GM18517 (cell line): ENCODE results near the gene CABP7.

Source experiments
- ATAC-seq: cut with Tn5 transposase; IDR thresholded peaks from one replicate; pipeline ENCODE4 v1.9.1; 2021; ENCODE audit warnings: mild to moderate bottlenecking, moderate library complexity; ENCODE audit not compliant: unreplicated experiment

CABP7 gene

DNA sequence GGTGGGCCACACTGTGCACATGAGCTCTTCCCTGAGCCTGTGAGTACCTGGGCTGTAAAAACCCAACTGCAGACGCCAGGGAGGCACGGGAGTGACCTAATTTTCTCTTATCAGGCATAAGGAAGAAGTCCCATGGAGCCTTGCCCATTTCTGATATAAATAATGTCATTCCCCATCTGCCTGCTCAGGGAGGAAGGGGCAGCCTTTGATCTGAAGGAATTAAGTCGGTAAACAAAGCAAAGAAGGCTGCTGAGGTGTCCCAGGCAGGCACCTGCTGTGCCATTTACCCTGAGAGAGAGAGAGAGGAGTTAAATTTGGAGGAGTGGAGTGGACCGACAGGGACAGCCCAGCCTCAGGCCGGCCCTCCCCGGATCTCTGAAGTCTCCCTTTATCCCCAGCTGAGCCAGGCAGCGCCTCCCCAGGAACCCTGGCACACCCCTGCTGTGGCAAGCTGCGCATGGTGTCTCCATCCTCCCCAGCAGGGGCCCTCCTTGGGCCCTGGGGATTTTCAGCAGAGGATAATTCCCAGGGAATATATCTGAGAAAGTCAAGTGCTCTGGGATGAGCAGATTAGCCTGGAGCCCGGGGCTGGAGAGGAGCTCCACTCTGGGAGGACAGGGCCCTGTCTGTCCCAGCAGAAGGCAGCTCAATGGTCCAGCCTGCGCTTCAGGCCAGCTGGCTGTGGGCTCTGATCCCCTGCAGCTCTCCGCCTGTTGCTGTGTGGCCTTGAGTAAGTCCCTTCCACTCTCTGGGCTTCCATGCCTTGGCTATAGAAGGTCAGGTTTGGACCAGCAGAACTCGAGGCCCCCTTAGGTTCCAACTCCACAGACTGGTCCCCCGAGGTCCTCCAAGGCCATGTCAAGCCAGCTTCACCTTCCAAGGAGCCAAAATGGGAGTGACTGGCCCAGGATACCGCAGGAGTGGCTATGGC lies 17.5 kb upstream of the CABP7 start:
- no peak for ATAC-seq

DNA sequence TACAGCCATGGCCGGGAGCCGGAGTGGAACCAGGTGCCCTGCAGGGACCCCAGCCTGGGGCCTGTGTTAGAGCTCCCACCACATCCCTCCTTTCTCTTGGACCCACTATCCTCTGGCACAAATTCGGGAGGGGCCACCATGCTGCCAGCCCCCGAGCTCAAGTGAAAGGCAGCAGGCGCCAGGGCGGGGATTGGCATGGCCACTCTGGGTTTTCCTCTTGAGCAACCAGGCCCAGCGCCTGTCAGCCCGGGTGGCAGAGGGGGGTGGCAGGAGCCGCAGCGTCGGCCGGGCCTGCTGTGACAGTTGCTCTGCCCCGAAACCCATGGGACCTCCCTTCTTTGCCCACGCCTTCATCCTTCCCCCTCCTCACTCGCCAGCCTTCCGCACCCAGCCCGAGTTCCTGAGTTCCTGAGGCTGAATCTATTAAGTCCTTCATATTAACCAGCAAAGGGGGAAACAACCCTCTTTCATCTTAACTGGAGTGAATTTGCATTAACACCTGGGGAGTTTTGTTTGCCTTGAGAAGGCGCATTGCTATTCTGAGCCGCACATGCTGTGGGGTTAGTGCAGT lies 16.8 kb upstream of the CABP7 start:
- no peak for ATAC-seq

DNA sequence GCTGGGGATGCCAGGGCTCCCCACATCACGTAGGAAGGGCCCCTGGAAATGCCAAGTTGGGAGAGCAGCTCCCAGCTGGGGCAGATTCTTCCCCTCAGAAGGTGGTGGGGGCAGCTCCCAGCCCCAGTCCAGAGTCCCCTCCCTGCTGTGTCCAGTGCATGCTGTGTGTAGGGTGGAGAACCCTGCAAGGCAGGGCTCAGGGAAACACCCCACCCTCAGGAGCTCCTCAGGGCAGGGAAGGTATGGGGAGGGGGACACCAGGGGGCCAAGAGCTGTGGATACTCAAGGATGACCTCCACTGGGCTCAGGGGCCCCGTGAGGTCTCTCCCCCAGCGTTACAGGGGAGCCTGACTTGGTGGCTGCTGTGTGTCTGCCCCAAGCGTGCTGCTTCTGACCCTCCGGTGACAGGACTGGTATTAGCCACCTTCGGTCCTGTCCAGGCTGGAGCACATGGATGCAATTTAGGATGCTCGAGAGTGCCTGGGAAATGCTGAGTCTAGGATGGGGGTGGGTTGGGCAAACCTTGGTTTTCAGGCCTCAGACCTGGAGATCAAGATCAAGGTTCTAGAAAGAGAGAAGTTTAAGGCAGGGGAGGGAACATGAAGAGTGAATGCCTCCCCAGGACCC lies 16.1 kb upstream of the CABP7 start:
- no peak for ATAC-seq

DNA sequence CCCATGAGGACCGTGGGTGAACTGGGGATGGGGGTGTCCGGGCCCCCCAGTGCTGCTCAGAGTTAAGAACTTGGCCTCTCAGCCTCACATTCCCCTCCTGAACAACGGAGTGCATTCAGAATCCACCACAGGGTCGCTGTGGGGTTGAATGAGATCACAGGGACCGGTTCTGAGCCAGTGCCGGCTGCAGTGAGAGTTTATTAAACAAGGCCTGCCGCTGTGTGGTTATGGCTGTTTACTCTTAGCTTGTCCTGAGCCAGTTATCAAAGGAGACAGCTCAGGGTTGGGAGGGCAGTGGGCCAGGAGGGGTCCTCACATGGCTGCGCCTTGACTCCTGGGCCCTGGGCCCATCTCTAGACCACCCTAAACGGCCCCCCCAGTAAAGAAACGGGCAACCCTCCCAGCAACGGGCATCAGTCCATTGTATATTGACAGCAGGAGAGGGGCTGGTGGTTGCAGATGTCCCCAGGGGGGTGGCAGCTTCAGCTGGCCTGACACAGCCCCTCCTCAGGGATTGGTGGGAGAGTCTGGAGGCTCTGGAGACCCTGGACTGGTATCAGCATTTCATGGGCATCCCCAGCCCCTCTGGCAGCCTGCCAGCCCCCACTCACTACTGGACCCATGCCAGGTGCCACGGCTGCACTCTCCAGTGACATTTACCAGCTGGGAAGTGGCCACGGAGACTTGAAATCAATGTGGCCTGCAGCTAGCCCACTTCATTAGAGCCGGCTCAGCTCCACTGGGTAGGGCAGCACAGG lies 15.1 kb upstream of the CABP7 start:
- ATAC-seq, result no peak

DNA sequence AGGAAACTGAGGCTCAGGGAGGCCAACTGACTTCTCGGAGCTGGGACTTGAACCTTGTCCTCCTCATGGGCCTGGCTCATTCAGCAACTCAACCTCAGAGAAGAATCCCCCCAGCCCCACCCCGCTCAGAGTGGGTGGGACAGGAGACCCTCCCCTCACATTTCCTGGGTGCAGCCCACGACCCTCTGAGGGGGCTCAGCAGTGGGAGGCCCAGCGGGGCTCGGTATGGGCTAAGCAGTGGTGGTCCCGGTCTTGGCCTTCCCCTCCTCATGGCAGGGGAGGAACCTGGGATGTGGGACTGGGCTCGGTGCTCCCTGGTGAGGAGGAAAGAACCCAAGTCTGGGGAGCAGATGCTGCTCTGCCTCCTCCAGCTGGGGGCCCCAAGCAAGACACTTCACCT lies 14.2 kb upstream of the CABP7 start:
- ATAC-seq, result no peak

DNA sequence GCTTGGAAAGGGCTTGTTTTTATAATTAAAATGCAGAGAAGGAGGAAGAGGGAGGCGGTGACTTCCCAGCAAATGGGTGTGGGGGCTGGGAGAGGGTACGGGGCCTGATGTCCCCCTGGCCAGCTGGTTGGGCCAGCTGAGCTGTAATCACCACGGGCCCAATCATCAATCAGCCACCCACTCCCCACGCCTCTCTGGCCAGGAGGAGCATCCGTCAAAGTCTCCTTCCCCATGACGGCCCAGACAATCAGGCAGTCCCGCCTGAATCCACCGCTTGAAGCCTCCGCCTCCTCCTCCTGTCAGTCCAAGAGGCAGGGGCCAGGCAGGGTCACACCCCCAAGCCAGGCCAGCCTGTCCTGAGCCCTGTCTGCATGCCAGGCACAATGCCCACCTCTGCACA lies 13.3 kb upstream of the CABP7 start:
- ATAC-seq, result no peak

DNA sequence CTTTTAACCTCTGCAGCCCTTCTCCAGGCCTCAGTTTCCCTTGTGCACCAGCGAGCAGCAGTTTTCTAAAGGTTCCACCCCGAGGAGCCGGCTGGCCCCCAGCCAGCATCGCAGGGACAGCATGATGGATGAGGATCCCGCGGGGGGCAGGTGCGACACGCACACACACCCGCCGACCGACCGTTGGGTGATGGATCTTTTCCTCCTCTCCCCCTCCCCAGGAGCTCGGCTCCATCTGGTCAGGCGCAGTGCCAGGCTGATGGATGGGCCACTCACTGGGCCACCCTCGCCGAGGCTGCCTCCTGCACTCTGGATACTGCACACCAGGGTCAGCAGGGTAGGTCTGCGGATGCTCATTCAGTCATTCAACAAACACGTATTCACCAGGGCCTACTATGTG lies 12.8 kb upstream of the CABP7 start:
- ATAC-seq, result no peak

DNA sequence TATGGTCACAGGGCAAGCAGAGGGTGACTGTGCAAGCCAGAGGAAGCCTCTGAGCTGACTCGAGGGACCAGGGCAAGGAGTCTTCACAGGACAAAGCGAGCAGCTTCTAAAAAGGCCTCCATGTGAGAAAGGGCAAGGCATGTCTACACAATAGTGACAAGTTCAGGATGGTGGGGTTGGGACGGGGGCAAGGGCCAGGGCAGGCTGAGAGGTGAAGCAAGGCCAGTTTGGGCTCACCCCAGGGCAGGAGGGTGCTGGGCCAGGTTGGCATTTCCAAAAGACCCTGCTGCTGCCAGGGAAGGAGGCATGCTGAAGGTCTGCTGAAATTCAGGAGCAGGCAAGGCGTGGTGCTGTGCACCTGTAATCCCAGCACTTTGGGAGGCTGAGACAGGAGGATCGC lies 12.3 kb upstream of the CABP7 start:
- ATAC-seq, result no peak

DNA sequence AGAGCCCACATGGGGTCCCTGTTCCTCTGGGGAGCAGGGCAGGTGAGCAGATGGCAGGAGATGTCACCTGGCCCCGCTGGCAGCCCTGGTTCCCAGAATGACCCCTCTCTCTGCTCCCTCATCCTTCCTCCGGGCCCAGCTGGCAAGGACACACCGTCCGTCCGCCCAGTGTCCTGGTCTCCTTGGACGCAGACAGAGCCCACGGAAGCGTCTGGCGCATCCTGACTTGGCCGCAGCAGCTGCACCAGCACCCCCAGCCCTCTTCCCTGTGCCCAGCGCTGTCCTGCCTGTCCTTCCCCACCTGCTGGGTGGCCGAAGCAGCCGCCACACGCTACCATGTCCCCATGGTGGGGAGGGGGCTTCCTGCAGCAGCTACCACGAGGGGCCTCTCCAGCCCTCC lies 9.6 kb upstream of the CABP7 start:
- no peak for ATAC-seq

DNA sequence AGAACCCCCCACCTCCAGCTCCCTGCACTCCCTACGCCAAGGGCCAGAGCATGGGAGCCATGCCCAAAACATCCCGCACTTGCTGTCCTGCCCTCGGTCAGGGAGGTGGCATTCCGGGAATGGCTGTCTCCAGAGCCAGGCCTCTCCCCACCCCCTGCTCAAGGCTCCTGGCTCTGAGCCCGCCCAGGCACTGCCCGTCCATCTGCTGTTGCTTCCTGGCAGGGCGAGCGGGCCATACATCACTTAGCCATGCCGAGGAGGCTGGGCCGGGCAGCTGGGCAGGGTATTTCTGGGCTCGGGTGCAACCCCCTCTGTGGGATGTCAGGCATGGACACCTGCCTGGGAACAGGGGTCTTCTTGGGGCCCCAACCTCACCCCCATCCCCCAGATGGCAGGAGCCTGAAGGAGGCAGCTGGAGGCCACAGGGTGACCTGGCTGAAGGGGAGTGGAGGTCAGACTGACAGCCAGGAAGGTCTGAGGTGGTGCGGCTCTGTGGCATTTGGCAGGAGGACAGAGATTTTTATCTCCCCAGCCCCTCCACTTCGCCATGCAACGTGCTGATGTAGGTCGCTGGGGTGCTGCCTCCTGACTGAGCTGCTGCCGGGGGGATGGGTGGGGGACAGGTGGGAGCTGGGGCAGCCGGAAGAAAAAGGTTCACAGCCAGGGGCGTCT lies 8.7 kb upstream of the CABP7 start:
- ATAC-seq, result no peak

DNA sequence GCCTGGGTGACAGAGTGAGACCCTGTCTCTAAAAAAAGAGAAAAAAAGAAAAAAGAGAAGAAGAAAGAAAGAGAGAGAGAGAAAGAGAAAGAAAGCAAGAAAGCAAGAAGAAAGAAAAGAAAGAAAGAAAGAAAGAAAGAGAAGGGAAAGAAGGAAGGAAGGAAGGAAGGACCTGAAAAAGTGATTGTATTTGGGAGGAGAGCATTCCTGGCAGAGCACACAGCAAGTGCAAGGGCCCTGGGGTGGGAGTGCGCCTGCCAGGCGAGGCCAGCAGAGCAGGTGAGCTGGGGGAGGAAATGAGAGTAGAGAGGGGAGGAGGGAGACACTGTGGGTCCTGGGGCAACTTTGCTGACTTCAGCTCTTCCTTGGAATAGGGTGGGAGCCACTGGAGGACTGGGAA lies 7.7 kb upstream of the CABP7 start:
- no peak for ATAC-seq

DNA sequence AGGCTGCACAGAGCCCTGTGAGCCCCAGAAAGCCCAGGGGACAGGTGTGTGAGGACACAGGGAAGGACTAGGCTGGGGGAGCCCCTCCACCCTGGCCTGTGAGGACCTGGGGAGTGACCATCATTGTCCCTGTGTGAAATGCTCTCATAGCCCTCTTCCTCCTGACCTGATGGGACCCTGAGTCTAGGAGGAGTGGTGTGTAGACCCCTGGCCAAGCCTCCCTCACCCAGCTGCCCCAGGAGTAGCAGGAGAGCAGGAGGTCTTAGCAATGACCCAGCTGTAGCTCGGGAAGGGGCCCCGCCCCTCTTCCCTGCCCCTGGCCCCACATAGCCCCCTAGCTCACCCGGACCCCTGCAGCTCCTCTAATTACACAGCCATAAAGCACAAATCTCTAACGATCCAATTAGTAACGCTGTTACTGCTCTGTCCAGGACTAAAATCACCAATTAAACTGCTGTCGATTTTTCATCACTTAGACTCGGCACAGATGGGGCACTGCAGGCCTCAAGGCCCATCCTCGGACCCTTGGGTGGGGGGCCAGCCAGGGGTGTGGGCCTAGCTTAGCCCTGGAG lies 6.6 kb upstream of the CABP7 start:
- ATAC-seq, result no peak

DNA sequence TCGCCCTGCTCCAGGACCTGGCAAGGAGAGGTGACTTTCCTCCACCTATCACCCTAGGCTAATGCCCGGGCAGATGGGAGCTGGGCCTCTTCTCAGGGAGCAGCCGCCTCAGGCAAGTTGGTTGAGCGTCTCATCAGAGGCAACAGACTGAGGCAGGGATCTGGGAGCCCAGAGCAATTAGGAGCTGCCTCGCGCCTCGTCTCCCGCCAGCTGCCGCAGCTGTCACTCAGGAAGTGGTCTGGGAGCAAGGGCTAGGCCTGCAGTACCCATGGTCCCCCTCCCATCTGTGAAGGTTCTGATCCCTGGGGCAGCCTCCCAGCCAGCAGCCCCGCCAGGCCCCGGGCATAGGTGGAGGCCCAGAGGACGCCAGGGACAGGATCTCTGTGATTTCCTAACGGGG lies 4.6 kb upstream of the CABP7 start:
- ATAC-seq, result no peak

DNA sequence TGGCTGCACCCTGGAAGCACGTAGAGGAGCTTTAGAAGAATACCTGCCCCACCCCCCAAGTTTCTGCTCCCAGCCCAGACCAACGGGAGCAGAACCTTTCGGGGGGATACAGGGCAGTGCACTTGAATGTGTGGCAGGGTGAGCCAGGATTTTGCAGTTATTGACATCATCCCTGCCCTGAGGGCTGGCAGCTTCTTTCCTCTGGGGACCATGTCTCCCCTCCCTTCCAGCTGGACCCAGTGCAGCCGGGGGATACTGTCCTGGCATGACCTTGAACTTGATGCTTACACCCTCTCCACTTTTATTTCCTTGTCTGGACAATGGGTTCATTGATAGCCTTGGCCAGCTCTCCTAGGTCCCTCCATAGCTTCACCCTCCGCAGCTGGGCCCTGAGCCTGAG lies 4.1 kb upstream of the CABP7 start:
- no peak for ATAC-seq

DNA sequence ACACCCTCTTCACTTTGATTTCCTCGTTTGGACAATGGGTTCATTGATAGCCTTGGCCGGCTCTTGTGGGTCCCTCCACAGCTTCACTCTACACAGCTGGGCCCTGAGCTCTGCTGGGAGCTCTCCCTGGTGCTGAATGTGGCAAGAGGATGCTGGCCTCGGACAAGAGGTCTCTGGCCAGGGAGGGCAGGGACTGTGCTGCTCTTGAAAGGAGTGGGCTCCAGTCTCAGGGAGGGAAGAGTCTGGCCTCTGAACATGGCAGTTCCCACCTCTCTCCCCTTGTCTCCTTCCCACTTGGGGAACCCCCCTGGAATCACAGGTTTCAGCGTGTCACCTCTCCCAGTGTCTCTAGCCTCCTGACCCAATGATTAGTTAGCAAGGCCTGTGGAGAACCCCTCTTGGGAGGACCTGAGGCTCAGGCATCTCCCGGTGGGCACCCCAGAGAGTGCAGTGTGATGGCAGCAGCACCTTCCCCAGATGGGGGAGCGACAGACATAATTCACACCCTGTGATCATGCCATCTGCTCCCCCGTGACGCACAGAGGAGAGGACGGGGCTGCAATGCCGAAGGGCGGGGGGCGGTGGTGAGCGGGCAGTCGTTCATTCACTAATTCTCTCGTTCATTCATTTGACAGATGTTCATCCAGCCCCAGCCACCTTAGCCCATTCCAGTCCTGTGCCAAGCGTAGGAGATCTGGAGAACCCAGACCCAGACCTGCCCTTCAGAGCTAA lies 2.8 kb upstream of the CABP7 start:
- ATAC-seq, result no peak

DNA sequence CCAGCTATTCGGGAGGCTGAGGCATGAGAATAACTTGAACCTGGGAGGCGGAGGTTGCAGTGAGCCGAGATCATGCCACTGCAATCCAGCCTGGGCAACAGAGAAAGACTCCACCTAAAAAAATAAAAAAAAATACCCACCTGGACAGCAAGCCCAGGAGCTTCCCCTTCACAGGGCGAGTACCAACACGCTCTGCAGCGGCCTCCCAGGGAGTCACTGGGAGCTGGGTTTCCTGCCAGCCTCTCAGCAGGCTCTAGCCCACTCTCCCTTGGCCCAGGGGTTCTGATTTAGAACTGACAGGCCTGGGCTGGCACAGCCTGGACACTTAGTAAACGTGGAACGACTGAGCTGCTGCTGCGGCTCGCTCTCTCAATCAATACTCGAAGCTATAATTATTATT lies 2.0 kb upstream of the CABP7 start:
- no peak for ATAC-seq

DNA sequence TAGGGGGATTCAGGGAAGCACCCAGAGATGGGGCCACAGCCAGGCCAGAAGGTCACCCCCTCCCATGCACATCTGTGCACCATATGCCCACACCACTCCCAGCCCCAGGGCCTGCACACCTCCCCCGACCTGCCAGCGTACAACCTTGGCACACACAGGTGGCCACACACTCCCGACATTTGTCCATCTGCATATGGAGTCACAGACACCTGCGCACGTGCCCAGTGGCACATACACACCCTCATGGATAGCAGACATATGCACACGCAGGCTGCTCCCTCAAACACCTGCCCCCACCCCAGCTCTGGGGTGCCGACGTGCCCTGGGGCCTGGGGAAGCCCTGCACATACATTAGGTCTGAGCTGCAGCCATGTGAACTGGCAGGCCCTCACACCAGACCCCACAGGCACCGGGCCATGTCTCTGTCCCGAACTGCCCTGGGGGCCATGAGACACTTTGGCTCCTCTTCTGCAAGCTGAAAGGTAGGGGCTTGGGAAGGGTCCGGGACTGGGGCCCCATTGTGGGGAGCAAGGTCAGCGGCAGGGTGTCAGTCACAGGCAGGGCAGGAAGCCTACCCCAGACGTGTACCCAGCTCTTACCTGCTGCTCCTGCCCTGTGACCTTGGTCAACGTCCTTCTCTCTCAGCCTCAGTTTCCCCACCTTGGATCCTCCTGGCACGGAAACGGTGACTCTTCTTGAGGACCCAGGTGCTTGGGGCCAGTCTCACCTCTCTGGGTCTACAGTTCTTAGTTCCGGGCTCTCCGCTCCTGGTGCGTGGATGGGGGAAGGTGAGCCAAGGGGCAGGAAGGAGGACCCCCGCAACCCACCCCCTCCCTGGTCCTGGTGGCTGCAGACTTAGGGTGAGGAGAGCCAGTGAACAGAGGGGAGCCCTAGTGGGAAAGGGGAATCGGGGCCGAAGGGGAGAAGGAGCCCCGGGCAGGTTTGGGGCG lies 579 bp upstream of the CABP7 start:
- no peak for ATAC-seq

DNA sequence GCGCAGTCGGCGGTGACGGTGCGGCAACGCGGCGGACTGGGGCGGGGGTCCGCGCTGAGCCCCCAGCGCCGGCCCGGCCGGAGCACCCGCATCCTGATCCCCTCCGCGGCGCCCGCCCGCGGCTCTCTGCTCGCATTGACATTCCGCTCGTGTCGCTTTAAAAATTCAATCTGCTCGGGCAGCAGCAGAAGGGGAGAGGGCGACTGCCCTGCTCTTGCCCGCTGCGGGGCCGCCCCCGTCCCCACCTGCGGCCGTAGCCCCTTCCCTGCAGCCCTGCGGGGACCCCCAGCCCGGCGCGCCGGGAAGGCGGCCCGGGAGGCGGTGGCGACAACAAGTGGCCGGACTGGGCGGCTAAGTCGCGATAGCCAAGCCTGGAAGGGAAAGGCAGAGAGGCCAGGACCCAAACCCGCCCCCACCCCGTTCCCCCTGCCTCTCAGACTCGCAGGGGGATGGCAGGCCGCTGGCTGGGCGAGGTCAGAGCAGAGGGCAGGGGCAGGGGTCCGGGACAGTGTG lies 1.1 kb downstream of the CABP7 start:
- no peak for ATAC-seq

DNA sequence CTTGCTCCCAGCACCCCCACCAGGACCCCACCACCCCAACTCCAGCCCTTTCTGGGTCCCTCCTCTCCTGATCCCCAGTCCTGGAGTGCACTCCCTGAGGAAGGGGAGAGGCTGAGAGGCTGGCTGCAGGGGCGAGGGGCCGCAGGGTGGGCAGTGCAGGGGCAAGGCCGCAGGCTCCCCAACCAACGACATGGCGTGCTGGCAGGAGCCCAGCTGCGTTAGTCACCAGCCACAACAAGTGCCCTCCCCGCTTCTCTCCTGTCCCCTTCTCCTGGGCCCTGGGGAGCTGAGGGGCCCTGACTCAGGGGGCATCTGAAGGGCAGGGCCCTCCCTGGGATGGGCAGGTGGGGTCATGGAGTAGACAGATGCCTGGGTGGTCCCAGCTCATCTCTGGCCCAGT lies 2.3 kb downstream of the CABP7 start:
- no peak for ATAC-seq
